Endothelial cell of umbilical vein (primary cell): Measurements from ENCODE around the gene PAQR4. TPM values are rescaled to one million over a fixed set of nuclear protein-coding genes. Genes with fewer than 3 reads are reported as not detected.

Experiments
- BruUV-seq: library from RNA; stranded (reverse); fragments of 400-500 nt; replicated peaks from 2 replicates; lab custom pipeline; 2021; lab: Mats Ljungman, UMichigan
- CTCF ChIA-PET: fragments of 300-600, 350-600 bp; sonication (Branson Sonifier 250); formaldehyde crosslinking; loops from one replicate; lab custom pipeline; 2021; ENCODE audit warnings: antibody characterized with exemption, inconsistent platforms; lab: Charles Lee
- POLR2A ChIA-PET: fragments of 300-600, 350-600 bp; sonication (Branson Sonifier 250); formaldehyde crosslinking; loops from one replicate; lab custom pipeline; 2021; ENCODE audit warnings: antibody characterized with exemption, inconsistent platforms; lab: Charles Lee
- DNase-seq: peaks from one replicate; pipeline ENCODE4 v3.0.0-alpha.2; 2011; ENCODE audit warnings: low read depth, low spot score
- FAIRE-seq: peaks from 2 replicates; lab custom pipeline; 2011; peaks lifted over from hg19 to GRCh38; lab: Jason Lieb, UNC
- H2AFZ ChIP-seq: 2 replicates; pipeline ENCODE4 v1.6.0; 2012; ENCODE audit warnings: low read depth, low read length, control low read depth, inconsistent platforms
- H3K27ac ChIP-seq: 2 replicates; pipeline ENCODE4 v1.5.1; 2011; ENCODE audit warnings: low read depth, mild to moderate bottlenecking, control low read depth, low read length, moderate library complexity; ENCODE audit not compliant: insufficient read depth
- H3K27me3 ChIP-seq, 2 experiments: 2 replicates each; pipeline versions ENCODE4 v1.6.0 to v1.6.1; 2011; ENCODE audit warnings: low read length in 2 of 2, mixed read lengths in 1 of 2; ENCODE audit not compliant: control insufficient read depth in 2 of 2, insufficient read depth in 2 of 2
- H3K36me3 ChIP-seq, 2 experiments: 2 replicates in 1 of 2; 3 replicates in 1 of 2; pipeline ENCODE4 v1.5.1; 2011; ENCODE audit warnings: low read length in 2 of 2, mild to moderate bottlenecking in 1 of 2, moderate library complexity in 1 of 2; ENCODE audit not compliant: control insufficient read depth in 2 of 2, insufficient read depth in 2 of 2; ENCODE audit errors: extremely low read depth in 1 of 2
- H3K4me1 ChIP-seq: 3 replicates; pipeline ENCODE4 v1.5.1; 2011; ENCODE audit warnings: mild to moderate bottlenecking, low read length; ENCODE audit not compliant: control insufficient read depth, insufficient read depth; ENCODE audit errors: extremely low read depth
- H3K4me2 ChIP-seq: 2 replicates; pipeline ENCODE4 v1.6.1; 2011; ENCODE audit warnings: low read length, control low read depth, mixed read lengths; ENCODE audit not compliant: insufficient read depth
- H3K4me3 ChIP-seq, 3 experiments: fragments of 200-600 bp in 1 of 3; sonication (generic), shearing (Covaris generic) in 1 of 3; replicated peaks in 1 of 3; 2 replicates each; pipeline ENCODE4 v1.5.1; 2011 to 2016; ENCODE audit warnings: control low read depth in 3 of 3, low read length in 3 of 3, mild to moderate bottlenecking in 2 of 3, inconsistent platforms in 1 of 3, low read depth in 1 of 3, moderate library complexity in 1 of 3; ENCODE audit not compliant: insufficient read depth in 1 of 3
- H3K79me2 ChIP-seq: 2 replicates; pipeline ENCODE4 v1.6.0; 2012; ENCODE audit warnings: low read length, inconsistent platforms; ENCODE audit not compliant: control insufficient read depth, insufficient read depth
- H3K9ac ChIP-seq: replicated peaks from 2 replicates; pipeline ENCODE3; 2011; ENCODE audit warnings: low read length, control low read depth; ENCODE audit not compliant: insufficient read depth; ENCODE audit errors: extremely low read depth
- H3K9me1 ChIP-seq: replicated peaks from 3 replicates; pipeline ENCODE4 v1.6.0; 2011; ENCODE audit warnings: mild to moderate bottlenecking, low read length; ENCODE audit not compliant: control insufficient read depth, insufficient read depth; ENCODE audit errors: extremely low read depth
- H3K9me3 ChIP-seq: replicated peaks from 2 replicates; pipeline ENCODE4 v1.5.1; 2012; ENCODE audit warnings: low read length, inconsistent platforms; ENCODE audit not compliant: control insufficient read depth, insufficient read depth
- H4K20me1 ChIP-seq: replicated peaks from 2 replicates; pipeline ENCODE3; 2011; ENCODE audit warnings: mild to moderate bottlenecking, low read length; ENCODE audit not compliant: control insufficient read depth, insufficient read depth; ENCODE audit errors: extremely low read depth
- CTCF ChIP-seq, 2 donors: IDR thresholded peaks; 1 replicate in 1 of 2; 2 replicates in 1 of 2; pipeline ENCODE4 v1.5.1; 2011; ENCODE audit warnings: low read length in 2 of 2, mild to moderate bottlenecking in 2 of 2, moderate library complexity in 2 of 2, control low read depth in 1 of 2, inconsistent platforms in 1 of 2, low read depth in 1 of 2; ENCODE audit not compliant: insufficient read depth in 1 of 2; ENCODE audit errors: extremely low read depth in 1 of 2
- EZH2 ChIP-seq: IDR thresholded peaks from 2 replicates; pipeline ENCODE4 v1.6.1; 2012; ENCODE audit warnings: borderline replicate concordance, low read depth, mild to moderate bottlenecking, moderate library complexity, low read length, inconsistent platforms; ENCODE audit not compliant: severe bottlenecking
- FOS ChIP-seq: IDR thresholded peaks from 2 replicates; pipeline ENCODE4 v1.6.1; 2011; ENCODE audit warnings: mild to moderate bottlenecking, low read length, moderate library complexity, borderline replicate concordance; ENCODE audit not compliant: insufficient read depth
- GATA2 ChIP-seq: IDR thresholded peaks from 2 replicates; pipeline ENCODE4 v1.7.0; 2011; ENCODE audit warnings: low read depth, mild to moderate bottlenecking, moderate library complexity, mixed read lengths, low read length; ENCODE audit not compliant: insufficient read length, insufficient read depth
- JUN ChIP-seq: IDR thresholded peaks from 2 replicates; pipeline ENCODE4 v1.6.1; 2011; ENCODE audit warnings: borderline replicate concordance, low read depth; ENCODE audit not compliant: insufficient read length, insufficient read depth
- MAX ChIP-seq: IDR thresholded peaks from 2 replicates; pipeline ENCODE4 v1.6.1; 2011; ENCODE audit not compliant: insufficient read depth, insufficient read length
- MYC ChIP-seq: IDR thresholded peaks from one replicate; pipeline ENCODE4 v1.6.1; 2011; ENCODE audit warnings: mild to moderate bottlenecking, low read depth, low read length
- POLR2A ChIP-seq: IDR thresholded peaks from 2 replicates; pipeline ENCODE4 v1.6.1; 2012; ENCODE audit warnings: low read depth, mild to moderate bottlenecking, control low read depth, low read length
- POLR2AphosphoS5 ChIP-seq: IDR thresholded peaks from 2 replicates; pipeline ENCODE4 v1.6.1; 2012; ENCODE audit warnings: low read depth, mild to moderate bottlenecking, control low read depth, low read length, moderate library complexity; ENCODE audit not compliant: insufficient read depth
- dilution Hi-C: fragments of 300-500 bp; cut with MboI; formaldehyde crosslinking; loops from one replicate; pipeline ENCODE4 v1.15.0; 2019; ENCODE audit warnings: low sequenced_read_pairs; ENCODE audit not compliant: extremely low pct_ligation_motif_present
- intact Hi-C: fragments of 100-400 bp; cut with micrococcal nuclease; formaldehyde crosslinking; loops from one replicate; pipeline ENCODE4 v1.10.0; 2022
- polyA plus RNA-seq, 4 experiments: library from polyadenylated mRNA; depleted of rRNA in 3 of 4; stranded (reverse) in 3 of 4; unstranded in 1 of 4; fragments of >200 nt; gene quantifications; 2 replicates each; pipeline versions ENCODE4 v1.2.1 to v1.2.3, GENCODE V29; 2011 to 2012; ENCODE audit warnings: missing spikeins in 1 of 4
- total RNA-seq: library from RNA; stranded (reverse); gene quantifications from 2 replicates; pipeline ENCODE4 v1.2.3, GENCODE V29; 2021

Gene PAQR4
- total and polyA plus RNA-seq, 2 donors (not counting 3 experiments of a cell fraction or from before 2014, with no cell fraction given): 23.8 to 31.2 TPM

- Histone ChIP-seq H3K9me1 (no peaks in the 10 kb centered on the region), H3K4me3 (no peak overlapping the region), H3K36me3 (no peaks in the 10 kb centered on the region), H3K9me3 (no peaks in the 10 kb centered on the region), H4K20me1 (no peaks in the 10 kb centered on the region), H3K27me3 (peaks cover 27 to 48% of the 10 kb centered on the region in 2 experiments), H3K4me1 (peaks cover 7% of the 10 kb centered on the region), H3K27ac (no peak overlapping the region), H2AFZ (no peak overlapping the region), H3K4me2 (no peak overlapping the region), H3K79me2 (no peaks in the 10 kb centered on the region), H3K9ac (no peak overlapping the region)
- DNase-seq (no peak), FAIRE-seq (no peak)
- no peak for TF ChIP-seq GATA2
- no peak for TF ChIP-seq MAX
- BruUV-seq: no TSS peak
- intact Hi-C loops: no loop called here
- CTCF ChIA-PET: interaction anchor here (1.4 kb wide), 2 partner anchors 22 to 124 kb away, joined by 3 to 5 read pairs; no protein-coding TSS in a partner anchor
- dilution Hi-C loops: no loop called here
- POLR2A ChIA-PET: no interaction called here
Measured at GRCh38 chr16:2962334-2963073, 6.6 kb upstream of the PAQR4 start.

- FAIRE-seq: no peak
- Histone ChIP-seq H3K9ac (no peak overlapping the region), H3K9me3 (no peaks in the 10 kb centered on the region), H3K36me3 (no peaks in the 10 kb centered on the region), H2AFZ (no peak overlapping the region), H3K4me2 (no peak overlapping the region), H3K27ac (no peak overlapping the region), H3K9me1 (no peaks in the 10 kb centered on the region), H3K4me1 (peaks cover 7% of the 10 kb centered on the region), H3K27me3 (peaks cover 29 to 54% of the 10 kb centered on the region in 2 experiments), H3K4me3 (no peak overlapping the region), H4K20me1 (no peaks in the 10 kb centered on the region), H3K79me2 (no peaks in the 10 kb centered on the region)
- ChIA-PET CTCF (interaction anchor here (1.4 kb wide), 1 partner anchor 124 kb away, joined by 5 read pairs; no protein-coding TSS in a partner anchor), POLR2A (no interaction called here)
- DNase-seq: no peak
- intact Hi-C loops: no loop called here
- dilution Hi-C loops: no loop called here
- BruUV-seq: no TSS peak
- TF ChIP-seq GATA2: no peak
- no peak for TF ChIP-seq MYC
- TF ChIP-seq FOS: no peak
- no peak for TF ChIP-seq POLR2AphosphoS5
- TF ChIP-seq MAX: no peak
- TF ChIP-seq CTCF (IDR thresholded peaks at IDR 0.05; ENCODE audit: extremely low read depth in 1 of 2, insufficient read depth in 1 of 2, low read depth in 1 of 2, low read length in 2 of 2): no peak
- no peak for TF ChIP-seq JUN
- no peak for TF ChIP-seq EZH2
- no peak for TF ChIP-seq POLR2A
Measured at GRCh38 chr16:2963074-2963722, 6.0 kb upstream of the PAQR4 start.
